ENCODE data around the gene CEP170.

CEP170 gene

DNA sequence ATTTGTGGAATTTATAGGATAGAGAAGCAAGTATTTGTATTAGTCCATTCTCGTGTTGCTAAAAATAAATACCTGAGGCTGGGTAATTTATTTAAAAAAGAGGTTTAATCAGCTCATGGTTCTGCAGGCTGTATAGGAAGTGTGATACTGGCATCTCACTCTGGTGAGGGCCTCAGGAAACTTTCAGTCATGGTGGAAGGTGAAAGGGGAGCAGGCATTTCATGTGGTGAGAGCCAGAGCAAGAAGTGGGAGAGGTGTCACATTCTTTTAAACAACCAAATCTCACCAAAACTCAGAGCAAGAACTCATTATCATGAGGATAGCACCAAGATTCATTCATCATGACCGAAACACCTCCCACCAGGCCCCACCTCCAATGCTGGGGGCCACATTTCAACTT is 18.9 kb upstream of the CEP170 start:
- DNase-seq (ENCODE audit: insufficient read length, low spot score), result no peak
- TF ChIP-seq POLR2A (IDR thresholded peaks at IDR 0.05; ENCODE audit: low read depth, low read length), result no peak
- no peak for FAIRE-seq

DNA sequence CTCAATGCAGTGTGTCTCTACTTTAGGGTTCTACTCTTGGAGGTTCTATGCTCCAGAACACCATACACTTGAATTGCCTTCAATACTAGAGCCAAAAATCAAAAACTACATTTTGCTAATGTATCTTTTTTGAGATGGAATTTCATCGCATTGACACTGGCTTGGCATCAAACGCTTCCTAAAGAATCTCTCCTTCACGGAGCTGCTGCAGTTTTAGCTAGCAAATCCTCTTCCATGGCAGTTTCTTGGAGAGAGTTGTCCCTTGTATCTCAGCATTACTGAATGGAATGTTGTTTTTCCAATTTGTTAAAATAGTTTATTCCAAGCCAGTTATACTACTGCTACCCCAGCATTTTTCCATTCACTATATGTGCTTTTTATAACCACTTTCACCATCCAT is 18.4 kb upstream of the CEP170 start:
- FAIRE-seq, result peak; percentile 66
- no peak for TF ChIP-seq POLR2A (IDR thresholded peaks at IDR 0.05; ENCODE audit: low read depth, low read length)
- no peak for DNase-seq (ENCODE audit: insufficient read length, low spot score)

DNA sequence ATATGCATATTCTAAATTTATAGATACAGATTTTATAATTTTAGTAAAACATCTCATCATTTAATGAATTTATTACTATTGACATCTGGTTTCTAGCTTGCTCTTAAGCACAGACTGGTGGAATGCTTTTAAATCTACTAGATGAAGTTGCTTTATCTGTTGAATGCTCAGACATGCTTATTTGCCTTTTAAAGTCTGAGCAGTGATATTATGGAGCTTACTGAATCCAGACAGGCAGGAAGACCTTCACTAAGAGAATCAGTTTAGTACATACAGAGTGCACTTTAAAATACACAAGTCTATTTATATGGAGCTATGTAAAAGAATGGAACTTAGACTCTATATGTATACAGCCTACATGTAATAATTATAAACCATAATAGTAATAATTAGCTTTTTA is 17.3 kb upstream of the CEP170 start:
- no peak for TF ChIP-seq POLR2A (IDR thresholded peaks at IDR 0.05; ENCODE audit: low read depth, low read length)
- FAIRE-seq (no peak), DNase-seq (ENCODE audit: insufficient read length, low spot score) (no peak)

DNA sequence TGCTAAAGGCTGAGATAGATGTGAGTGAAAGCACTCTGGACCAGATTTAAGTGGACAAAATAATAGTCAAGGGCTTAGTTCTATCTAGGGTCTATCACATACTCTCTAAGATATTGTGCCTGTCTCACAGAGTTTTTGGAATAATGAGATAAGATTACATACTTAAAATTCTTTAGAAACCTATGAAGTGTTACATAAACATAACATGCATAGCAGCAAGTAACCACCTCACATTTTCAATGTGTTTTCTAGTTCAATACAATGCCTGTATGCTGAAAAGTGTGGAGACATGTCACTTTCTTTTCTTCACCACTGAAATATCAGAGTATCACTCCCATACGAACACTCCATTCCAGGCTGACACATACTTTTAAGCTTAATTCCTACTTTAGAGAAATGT is 16.9 kb upstream of the CEP170 start:
- no peak for DNase-seq (ENCODE audit: insufficient read length, low spot score)

DNA sequence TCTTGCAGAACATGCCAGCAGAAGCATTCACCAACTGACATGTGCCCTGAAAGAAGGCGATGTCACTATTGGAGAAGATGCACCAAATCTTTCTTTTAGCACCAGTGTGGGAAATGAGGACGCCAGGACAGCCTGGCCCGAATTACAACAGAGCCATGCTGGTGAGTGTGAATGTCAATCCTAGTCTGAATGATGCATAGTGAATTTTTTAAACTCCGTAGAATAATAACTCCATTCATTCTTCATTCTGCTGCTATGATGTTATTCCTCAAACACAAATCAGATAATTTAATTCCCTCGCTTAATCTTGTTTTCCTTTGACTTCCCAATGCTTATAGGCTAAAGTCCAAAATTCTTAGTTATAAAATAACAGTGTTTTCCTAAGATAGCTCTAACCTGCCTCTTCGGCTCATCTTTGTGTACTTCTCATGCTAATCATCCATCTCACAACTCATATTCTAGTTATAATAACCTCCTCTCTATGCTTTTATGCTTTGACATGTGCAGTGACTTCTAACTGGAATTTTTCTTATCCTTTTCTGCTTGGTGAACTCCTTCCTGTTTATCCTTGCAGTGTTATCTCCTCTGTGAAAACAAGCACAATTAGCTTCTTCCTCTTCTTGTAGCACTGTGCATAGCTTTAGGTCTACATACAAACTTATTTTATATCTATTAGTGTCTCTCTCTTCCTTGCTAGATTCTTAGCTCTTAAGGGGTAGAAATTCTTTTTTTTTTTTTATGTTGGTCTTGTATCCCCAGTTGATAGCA is 15.2 kb upstream of the CEP170 start:
- DNase-seq (ENCODE audit: insufficient read length, low spot score) (no peak), FAIRE-seq (no peak)
- TF ChIP-seq POLR2A (IDR thresholded peaks at IDR 0.05; ENCODE audit: low read depth, low read length), result no peak

More for the DNA sequence above, 16.9 kb upstream of the CEP170 start:
- no peak for TF ChIP-seq POLR2A (IDR thresholded peaks at IDR 0.05; ENCODE audit: low read depth, low read length)
- FAIRE-seq, result no peak

DNA sequence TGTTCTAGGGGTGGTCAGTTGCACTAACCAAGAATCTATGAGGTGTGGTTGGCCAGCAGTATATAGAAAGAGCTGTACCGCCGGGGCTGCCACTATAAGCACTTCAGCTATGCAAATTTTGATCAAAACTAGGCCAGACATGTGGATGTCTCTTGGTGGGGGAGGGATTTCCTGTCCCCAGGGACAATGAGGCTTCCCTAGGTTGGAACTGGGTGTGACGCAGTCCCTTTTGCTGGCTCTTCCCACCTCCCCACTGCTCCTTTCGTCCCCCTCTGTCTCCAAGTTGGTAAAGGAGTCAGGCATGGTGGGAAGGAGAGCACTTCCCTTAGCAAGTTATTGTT is 14.3 kb upstream of the CEP170 start:
- no peak for DNase-seq (ENCODE audit: insufficient read length, low spot score)
- no peak for TF ChIP-seq POLR2A (IDR thresholded peaks at IDR 0.05; ENCODE audit: low read depth, low read length)
- no peak for FAIRE-seq

DNA sequence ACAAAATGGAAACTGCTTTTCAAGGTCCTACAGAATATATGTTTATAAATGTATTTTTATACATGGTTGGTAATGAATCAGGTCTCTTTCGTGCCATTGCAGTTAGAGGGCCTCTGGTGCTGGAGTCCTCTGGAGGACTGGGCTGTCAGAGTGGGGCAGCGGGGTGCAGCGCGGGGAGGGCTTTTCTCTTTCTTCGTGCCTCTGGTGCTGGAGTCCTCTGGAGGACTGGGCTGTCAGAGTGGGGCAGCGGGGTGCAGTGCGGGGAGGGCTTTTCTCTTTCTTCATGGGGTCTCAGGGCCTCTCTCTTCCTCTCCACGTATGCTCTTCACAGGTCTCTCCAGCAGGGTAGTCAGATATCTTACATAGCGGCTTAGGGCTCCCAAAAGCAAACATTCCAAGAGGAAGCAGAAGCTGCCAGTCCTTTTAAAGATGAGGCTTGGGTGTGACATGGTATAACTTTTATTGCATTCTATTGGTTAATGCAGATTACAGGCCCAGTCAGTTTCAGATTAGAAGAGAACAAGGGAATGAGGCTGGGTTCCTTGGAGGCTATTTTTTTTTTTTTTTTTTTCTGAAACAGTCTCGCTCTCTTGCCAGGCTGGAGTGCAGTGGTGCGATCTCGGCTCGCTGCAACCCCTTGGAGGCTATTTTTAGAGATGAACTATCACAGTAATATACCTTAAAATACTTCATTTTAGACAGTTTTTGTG is 13.8 kb upstream of the CEP170 start:
- DNase-seq (ENCODE audit: insufficient read length, low spot score) (no peak), FAIRE-seq (no peak)
- TF ChIP-seq POLR2A (IDR thresholded peaks at IDR 0.05; ENCODE audit: low read depth, low read length), result no peak

DNA sequence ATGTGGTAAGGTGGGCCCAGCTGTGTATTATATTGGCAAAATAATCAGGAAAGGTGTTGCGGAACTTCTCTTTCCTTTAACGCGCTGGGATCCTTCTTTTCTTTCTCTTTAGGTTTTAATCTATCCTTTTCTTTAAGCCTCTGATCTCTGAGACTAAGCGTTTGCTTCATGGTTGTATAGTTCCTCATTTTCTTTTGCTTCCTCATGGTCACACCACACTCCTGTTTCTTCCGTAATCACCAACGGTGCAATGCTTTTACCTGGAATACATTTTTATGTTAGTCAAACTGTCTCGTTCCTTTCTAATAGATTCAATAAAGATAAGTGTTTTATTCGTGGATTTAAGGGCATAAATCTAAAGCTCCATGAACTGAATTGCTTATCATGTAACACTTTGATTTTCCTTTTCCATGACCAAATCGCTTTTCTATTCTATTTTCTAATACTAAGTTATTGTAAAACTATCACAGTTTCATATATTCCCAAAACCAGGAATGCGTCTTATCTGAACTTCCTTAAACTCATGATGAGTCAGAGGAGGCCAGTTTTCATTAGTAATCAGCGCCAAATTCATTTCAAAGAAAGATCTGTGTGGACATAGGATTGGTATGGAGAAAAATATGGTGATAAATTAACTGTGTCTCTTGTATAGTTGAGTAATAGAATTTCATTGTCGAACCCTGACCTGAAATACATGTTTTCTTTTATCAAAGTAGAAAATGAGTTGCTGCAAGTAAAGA is 13.0 kb upstream of the CEP170 start:
- TF ChIP-seq POLR2A (IDR thresholded peaks at IDR 0.05; ENCODE audit: low read depth, low read length), result no peak
- DNase-seq (ENCODE audit: insufficient read length, low spot score) (no peak), FAIRE-seq (peak; percentile 80)

DNA sequence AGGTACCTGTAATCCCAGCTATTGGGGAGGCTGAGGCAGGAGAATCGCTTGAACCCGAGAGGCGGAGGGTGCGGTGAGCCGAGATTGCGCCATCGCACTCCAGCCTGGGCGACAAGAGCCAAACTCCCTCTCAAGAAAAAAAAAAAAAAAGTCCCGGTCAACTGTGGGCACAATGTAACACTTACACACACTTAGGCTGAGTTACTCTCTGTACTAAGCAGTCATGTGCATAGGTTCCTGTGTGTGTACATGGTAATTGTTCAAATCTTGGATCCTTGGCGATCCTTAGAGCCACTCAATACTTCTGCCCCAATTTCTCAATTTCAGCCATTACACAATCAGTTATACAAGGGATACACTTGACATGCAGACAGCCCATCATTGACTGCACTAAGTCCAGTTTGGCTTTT is 12.4 kb upstream of the CEP170 start:
- TF ChIP-seq POLR2A (IDR thresholded peaks at IDR 0.05; ENCODE audit: low read depth, low read length), result no peak
- peak; percentile 48 for FAIRE-seq
- DNase-seq (ENCODE audit: insufficient read length, low spot score), result no peak

DNA sequence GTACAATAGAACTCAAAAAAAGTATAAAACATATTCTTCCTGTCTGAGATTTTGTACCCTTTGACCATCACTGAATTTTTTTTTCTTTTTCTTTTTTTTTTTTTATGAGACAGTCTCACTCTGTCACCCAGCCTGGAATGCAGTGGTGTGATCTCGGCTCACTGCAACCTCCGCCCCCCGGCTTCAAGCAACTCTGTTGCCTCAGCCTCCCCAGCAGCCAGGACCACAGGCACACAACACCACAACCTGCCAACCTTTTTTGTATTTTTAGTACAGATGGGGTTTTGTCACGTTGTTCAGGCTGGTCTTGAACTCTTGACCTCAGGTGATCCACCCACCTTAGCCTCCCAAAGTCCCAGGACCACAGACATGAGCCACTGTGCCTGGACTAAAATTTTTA is 11.2 kb upstream of the CEP170 start:
- no peak for DNase-seq (ENCODE audit: insufficient read length, low spot score)
- no peak for FAIRE-seq
- TF ChIP-seq POLR2A (IDR thresholded peaks at IDR 0.05; ENCODE audit: low read depth, low read length), result no peak

DNA sequence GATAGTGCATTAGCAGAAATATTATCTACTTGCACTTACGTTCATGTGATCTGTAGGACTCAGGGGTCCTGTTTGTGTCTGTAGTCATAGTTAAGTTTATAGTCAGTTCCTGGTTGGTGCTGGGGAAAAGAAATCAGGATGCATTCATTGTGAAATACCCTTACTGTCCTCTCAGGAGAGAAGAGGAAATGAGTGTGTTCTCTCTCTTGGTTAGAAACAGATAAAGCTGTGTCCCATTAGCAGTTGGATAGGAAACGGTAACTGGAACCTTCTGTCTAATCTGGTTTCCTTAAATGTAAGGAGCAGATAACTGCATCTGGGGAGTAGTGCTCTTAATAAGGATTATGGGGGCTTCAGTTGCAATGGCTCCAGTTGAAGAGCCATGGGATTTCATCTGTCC is 9.6 kb upstream of the CEP170 start:
- TF ChIP-seq POLR2A (IDR thresholded peaks at IDR 0.05; ENCODE audit: low read depth, low read length), result no peak
- DNase-seq (ENCODE audit: insufficient read length, low spot score) (no peak), FAIRE-seq (peak; percentile 64)

DNA sequence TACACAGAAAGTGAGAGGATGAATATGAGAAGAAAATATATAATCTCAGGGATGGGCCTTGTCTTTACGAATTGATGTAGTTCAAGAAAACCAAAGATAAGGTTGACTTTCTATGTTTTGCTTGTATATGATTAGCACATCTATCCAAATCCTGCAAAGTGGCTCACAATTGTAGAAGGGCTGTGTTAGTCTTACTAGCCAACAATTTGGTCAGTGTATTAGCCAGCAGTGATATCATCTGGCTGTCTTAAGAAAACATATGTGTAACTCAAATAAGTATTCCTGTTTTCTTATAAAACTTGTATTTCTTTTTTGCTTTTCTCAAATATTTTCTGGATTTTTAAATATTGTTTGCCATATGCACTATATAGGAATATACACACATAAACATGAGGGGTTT is 6.3 kb upstream of the CEP170 start:
- no peak for FAIRE-seq
- no peak for TF ChIP-seq POLR2A (IDR thresholded peaks at IDR 0.05; ENCODE audit: low read depth, low read length)
- DNase-seq (ENCODE audit: insufficient read length, low spot score), result no peak

DNA sequence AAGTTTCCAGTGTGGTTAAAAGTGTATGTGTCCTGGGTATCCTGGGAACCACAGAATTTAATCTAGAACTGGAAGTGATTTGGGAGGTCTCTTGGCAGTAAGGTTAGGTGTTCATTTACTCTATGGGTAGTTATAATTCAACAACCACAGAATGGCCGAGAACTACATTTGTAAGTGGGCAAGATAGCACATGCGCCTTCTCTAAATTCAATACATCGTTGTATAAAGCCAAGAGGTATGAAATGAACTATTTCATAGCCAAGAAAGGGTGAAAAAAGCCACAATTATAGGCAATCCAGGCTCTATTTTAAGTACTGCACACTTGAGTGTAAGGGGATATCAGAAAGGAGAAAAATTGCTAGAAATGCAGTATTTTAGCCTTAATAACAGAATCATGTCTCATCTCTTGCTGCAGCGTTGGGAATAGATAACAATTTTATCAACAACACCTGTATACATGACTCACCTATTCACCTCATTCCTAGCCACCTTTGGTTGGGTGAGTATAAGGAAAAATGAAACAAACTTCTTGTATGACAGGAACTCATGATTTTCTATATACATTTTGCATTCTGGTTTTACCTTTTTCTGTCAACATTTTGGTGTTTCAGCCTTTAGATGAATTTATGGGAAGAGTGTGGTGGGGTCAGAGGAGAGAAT is 5.3 kb upstream of the CEP170 start:
- no peak for TF ChIP-seq POLR2A (IDR thresholded peaks at IDR 0.05; ENCODE audit: low read depth, low read length)
- DNase-seq (ENCODE audit: insufficient read length, low spot score) (no peak), FAIRE-seq (peak; percentile 6)

DNA sequence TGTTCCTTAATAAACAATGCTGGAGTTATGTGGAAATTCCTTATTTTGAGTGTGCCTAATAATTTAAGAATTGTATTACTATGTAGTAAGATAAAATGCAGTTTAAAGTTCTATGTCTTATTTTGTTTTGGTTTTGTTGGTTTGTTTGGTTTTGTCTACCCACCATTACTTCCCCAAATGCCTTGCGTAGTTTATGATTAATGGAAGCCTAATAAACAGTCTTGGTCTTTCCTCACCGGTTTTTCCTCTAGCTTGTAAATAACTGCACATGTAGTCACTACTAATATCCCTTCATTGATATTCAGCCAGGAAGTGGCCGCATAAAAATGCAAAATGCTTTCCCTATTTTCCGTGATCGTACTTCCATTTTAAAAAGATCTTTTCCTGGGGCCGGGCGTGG is 3.6 kb upstream of the CEP170 start:
- TF ChIP-seq POLR2A (IDR thresholded peaks at IDR 0.05; ENCODE audit: low read depth, low read length), result no peak
- FAIRE-seq (no peak), DNase-seq (ENCODE audit: insufficient read length, low spot score) (no peak)

All from H54 (cell line).